Peyer's patch (tissue), 4 donors: Measurements from ENCODE around the gene CDC27. TPM values are rescaled to one million over a fixed set of nuclear protein-coding genes. Genes with fewer than 3 reads are reported as not detected.
"Not testable (repeated sequence)": the region's sequence is repeated elsewhere in the genome, so short reads cannot be mapped to it uniquely, and the experiment has no call there.

Experiments used
- DNase-seq, 3 donors: peaks; one replicate each; pipeline ENCODE4 v3.0.0-alpha.2; 2017 to 2019
- H3K27ac ChIP-seq, 4 donors: fragments of 200-600 bp; sonication (generic); one replicate each; pipeline ENCODE4 v1.5.1; 2016 to 2019
- H3K27me3 ChIP-seq, 2 donors: fragments of 200-600 bp; sonication (generic); one replicate each; pipeline ENCODE4 v1.5.1; 2019
- H3K36me3 ChIP-seq, 3 donors: fragments of 200-600 bp; sonication (generic); one replicate each; pipeline ENCODE4 v1.5.1; 2016 to 2019
- H3K4me1 ChIP-seq, 4 donors: fragments of 200-600 bp; sonication (generic); one replicate each; pipeline ENCODE4 v1.5.1; 2016 to 2019
- H3K4me3 ChIP-seq, 4 donors: fragments of 200-600 bp; sonication (generic); 1 replicate in 3 of 4; 2 replicates in 1 of 4; pipeline ENCODE4 v1.5.1; 2016 to 2019; ENCODE audit warnings: mild to moderate bottlenecking in 1 of 4
- H3K9me3 ChIP-seq, 4 donors: fragments of 200-600 bp; sonication (generic); one replicate each; pipeline ENCODE4 v1.5.1; 2016 to 2019; ENCODE audit warnings: mild to moderate bottlenecking in 1 of 4
- CTCF ChIP-seq, 6 experiments: fragments of 450-650 bp in 4 of 6; fragments of 200-600 bp in 2 of 6; sonication (generic) in 1 of 6; IDR thresholded peaks; one replicate each; pipeline ENCODE4 v1.5.1; 2017 to 2019; ENCODE audit warnings: antibody characterized with exemption in 6 of 6, mild to moderate bottlenecking in 3 of 6, moderate library complexity in 1 of 6
- POLR2A ChIP-seq, 2 donors: fragments of 450-650 bp; IDR thresholded peaks; one replicate each; pipeline ENCODE4 v1.5.1; 2017; ENCODE audit warnings: antibody characterized with exemption in 2 of 2, mild to moderate bottlenecking in 2 of 2, moderate library complexity in 2 of 2
- total RNA-seq, 4 donors: library from RNA; depleted of rRNA; stranded (reverse); fragments of >200 nt; gene quantifications; one replicate each; pipeline ENCODE4 v1.1.0, GENCODE V29; 2016

Gene CDC27
- total RNA-seq, 4 donors from 2014 or later, result 29.9 to 72.6 (median 47.4) TPM

GRCh38 chr17:47222047-47222446 lies 33.0 kb upstream of the CDC27 start:
- TF ChIP-seq POLR2A (IDR thresholded peaks at IDR 0.05), result no peak
- TF ChIP-seq CTCF (IDR thresholded peaks at IDR 0.05), result no peak
- no peak for DNase-seq
- H3K4me1 ChIP-seq, result peaks cover 0 to 26% (median 0%) of the 10 kb centered on the region in 4 donors

GRCh38 chr17:47221154-47221553 lies 32.1 kb upstream of the CDC27 start:
- no peak overlapping the region for H3K27ac ChIP-seq
- no peaks in the 10 kb centered on the region for H3K36me3 ChIP-seq
- H3K4me3 ChIP-seq, result no peak overlapping the region
- DNase-seq, result no peak
- H3K27me3 ChIP-seq, result no peaks in the 10 kb centered on the region
- H3K9me3 ChIP-seq, result no peaks in the 10 kb centered on the region
- TF ChIP-seq CTCF (IDR thresholded peaks at IDR 0.05), result no peak
- no peak for TF ChIP-seq POLR2A (IDR thresholded peaks at IDR 0.05)
- peaks cover 0 to 24% (median 0%) of the 10 kb centered on the region in 4 donors for H3K4me1 ChIP-seq

More at GRCh38 chr17:47222047-47222446, 33.0 kb upstream of the CDC27 start:
- Histone ChIP-seq H3K4me3 (no peak overlapping the region), H3K27ac (no peak overlapping the region), H3K27me3 (no peaks in the 10 kb centered on the region), H3K9me3 (no peaks in the 10 kb centered on the region), H3K36me3 (no peaks in the 10 kb centered on the region)

GRCh38 chr17:47220531-47220999 lies 31.5 kb upstream of the CDC27 start:
- no peak for DNase-seq
- no peaks in the 10 kb centered on the region for H3K9me3 ChIP-seq
- no peak overlapping the region for H3K4me3 ChIP-seq
- H3K4me1 ChIP-seq, result peaks cover 0 to 18% (median 0%) of the 10 kb centered on the region in 4 donors
- no peaks in the 10 kb centered on the region for H3K36me3 ChIP-seq
- H3K27ac ChIP-seq, result no peak overlapping the region
- H3K27me3 ChIP-seq, result no peaks in the 10 kb centered on the region
- no peak for TF ChIP-seq CTCF (IDR thresholded peaks at IDR 0.05)
- no peak for TF ChIP-seq POLR2A (IDR thresholded peaks at IDR 0.05)

GRCh38 chr17:47219621-47220475 lies 30.8 kb upstream of the CDC27 start:
- no peak for DNase-seq
- Histone ChIP-seq H3K36me3 (no peaks in the 10 kb centered on the region), H3K9me3 (no peaks in the 10 kb centered on the region), H3K27ac (no peak overlapping the region), H3K4me3 (no peak overlapping the region), H3K27me3 (no peaks in the 10 kb centered on the region), H3K4me1 (peaks cover 0 to 12% (median 0%) of the 10 kb centered on the region in 4 donors)
- TF ChIP-seq CTCF (IDR thresholded peaks at IDR 0.05), result no peak
- no peak for TF ChIP-seq POLR2A (IDR thresholded peaks at IDR 0.05)

- no peak for DNase-seq
- no peak overlapping the region for H3K27ac ChIP-seq
- TF ChIP-seq POLR2A (IDR thresholded peaks at IDR 0.05), result no peak
- TF ChIP-seq CTCF (IDR thresholded peaks at IDR 0.05), result no peak
- H3K4me1 ChIP-seq, result peaks cover 0 to 7% (median 0%) of the 10 kb centered on the region in 4 donors
- no peak overlapping the region for H3K4me3 ChIP-seq
- no peaks in the 10 kb centered on the region for H3K27me3 ChIP-seq
- H3K36me3 ChIP-seq, result no peaks in the 10 kb centered on the region
- no peaks in the 10 kb centered on the region for H3K9me3 ChIP-seq
These were observed 29.9 kb upstream of the CDC27 start for GRCh38 chr17:47218896-47219430.

- H3K4me3 ChIP-seq, H3K27ac ChIP-seq, H3K4me1 ChIP-seq, H3K36me3 ChIP-seq, H3K27me3 ChIP-seq, H3K9me3 ChIP-seq, DNase-seq: not testable (repeated sequence)
These were observed 28.2 kb upstream of the CDC27 start for GRCh38 chr17:47217279-47217678.

GRCh38 chr17:47216821-47217220 lies 27.7 kb upstream of the CDC27 start:
- H3K27me3 ChIP-seq, DNase-seq, H3K4me1 ChIP-seq: not testable (repeated sequence)

More at GRCh38 chr17:47216821-47217220, 27.7 kb upstream of the CDC27 start:
- H3K9me3 ChIP-seq, H3K27ac ChIP-seq, H3K4me3 ChIP-seq, H3K36me3 ChIP-seq: not testable (repeated sequence)
